Tibial nerve (tissue), 4 donors: ENCODE measurements around the gene TNPO3.
"Not testable (repeated sequence)": the region's sequence is repeated elsewhere in the genome, so short reads cannot be mapped to it uniquely, and the experiment has no call there.

Experiments
- CTCF ChIP-seq, 5 experiments: fragments of 200-600 bp in 3 of 5; fragments of 450-650 bp in 2 of 5; sonication (generic) in 3 of 5; IDR thresholded peaks; one replicate each; pipeline ENCODE4 v1.5.1; 2016 to 2019; ENCODE audit warnings: antibody characterized with exemption in 5 of 5, mild to moderate bottlenecking in 3 of 5, moderate library complexity in 2 of 5
- EP300 ChIP-seq, 2 donors: sonication (generic); formaldehyde crosslinking; IDR thresholded peaks; one replicate each; pipeline ENCODE4 v1.6.1; 2017; ENCODE audit warnings: antibody characterized with exemption in 2 of 2, mild to moderate bottlenecking in 1 of 2
- POLR2A ChIP-seq, 2 donors: fragments of 450-650 bp; IDR thresholded peaks; one replicate each; pipeline ENCODE4 v1.6.1; 2017; ENCODE audit warnings: antibody characterized with exemption in 2 of 2, mild to moderate bottlenecking in 2 of 2, moderate library complexity in 2 of 2

GRCh38 chr7:128912709-128913495 lies 142.0 kb downstream of the TNPO3 start:
- not testable (repeated sequence) for TF ChIP-seq POLR2A, CTCF, EP300 (IDR thresholded peaks at IDR 0.05)
